ENCODE measurements around the gene HYKK. TPM values are rescaled to one million over a fixed set of nuclear protein-coding genes. Genes with fewer than 3 reads are reported as not detected.
A peak's percentile ranks its signal among the peaks of the same experiment; 100 is the strongest.
"Not testable (repeated sequence)": the region's sequence is repeated elsewhere in the genome, so short reads cannot be mapped to it uniquely, and the experiment has no call there.

Gene HYKK
- total and polyA plus RNA-seq, 3 experiments from 2014 or later = 0.82 to 2.0 (median 0.94) TPM

DNA sequence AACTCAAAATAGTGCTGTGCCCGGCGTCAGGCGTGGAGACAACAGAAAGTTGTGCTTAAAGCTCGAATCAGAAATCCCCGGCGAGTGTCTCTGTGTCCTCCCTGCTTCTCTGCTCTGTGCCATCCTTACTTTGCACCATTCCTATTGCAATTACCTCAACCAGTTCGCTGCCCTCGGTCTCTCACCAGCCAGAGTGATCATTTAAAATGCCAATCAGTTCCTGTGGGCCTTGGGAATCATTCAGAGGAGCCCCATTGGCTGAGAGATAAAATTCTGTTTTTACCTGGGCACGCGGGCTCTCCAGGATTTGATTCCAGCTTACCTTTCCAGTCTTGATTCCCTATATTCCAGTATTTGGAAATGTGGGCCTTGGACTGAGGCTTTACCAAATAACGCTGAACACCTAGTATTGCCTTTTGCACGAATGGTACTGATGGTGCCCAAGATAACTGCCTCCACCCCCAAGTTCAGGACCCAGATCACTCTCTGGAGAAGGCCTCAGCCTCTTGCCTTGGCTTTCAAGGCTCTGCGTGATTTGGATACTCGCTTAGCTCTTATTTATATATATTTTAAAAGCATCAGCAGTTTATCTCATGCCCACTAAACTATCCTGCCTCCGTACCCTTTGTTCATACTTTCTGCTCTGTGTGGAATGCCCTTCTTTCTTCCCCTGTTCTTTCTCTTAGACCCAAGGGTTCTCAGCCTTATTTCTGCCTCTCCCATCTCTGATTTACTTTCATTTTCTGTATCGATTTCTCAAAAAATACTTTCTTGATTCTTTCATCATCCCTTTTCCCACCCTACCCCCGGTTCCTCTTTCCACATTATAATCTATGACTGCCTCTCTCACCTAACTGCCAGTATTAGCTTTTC lies 33.7 kb downstream of the HYKK start:
- Histone ChIP-seq H3K4me3 (ENCODE audit: low read length) (peak overlapping the region; percentile 98), H3K27me3 (ENCODE audit: insufficient read depth, low read length, poor library complexity, severe bottlenecking) (no peaks in the 10 kb centered on the region), H3K27ac (ENCODE audit: low read depth, low read length) (peak overlapping the region; percentile 98), H3K36me3 (ENCODE audit: insufficient read depth, low read length) (peaks cover 18% of the 10 kb centered on the region), H3K4me1 (ENCODE audit: insufficient read depth, low read length) (peaks cover 20% of the 10 kb centered on the region), H3K9me3 (ENCODE audit: low read length) (no peaks in the 10 kb centered on the region)
- H3K27ac Mint-ChIP-seq = peak overlapping the region; percentile 94 to 100 (median 99)
- peaks cover 30 to 48% (median 39%) of the 10 kb centered on the region in 3 donors for H3K4me1 Mint-ChIP-seq
- DNase-seq = peak in 2 of 5 donors; percentile 6 to 15
- ChIA-PET POLR2A (interaction anchor here (0.5 to 2.1 kb wide), 7 partner anchors 11 to 277 kb away, joined by 3 to 17 read pairs (median 7); partner anchors contain the start of genes CHRNA5, DNAJA4, HYKK and IREB2), CTCF (interaction anchor here (0.9 to 1.3 kb wide), 4 partner anchors 8 to 410 kb away, joined by 3 to 5 read pairs (median 4); partner anchors contain the start of gene CIB2)
- H3K36me3 Mint-ChIP-seq = peaks cover 0 to 55% (median 12%) of the 10 kb centered on the region in 3 donors
- H3K9me3 Mint-ChIP-seq = no peaks in the 10 kb centered on the region
- H3K27me3 Mint-ChIP-seq = peaks cover 0 to 6% of the 10 kb centered on the region in 2 donors
- H3K4me3 Mint-ChIP-seq = peak overlapping the region; percentile 89 to 99 (median 93)

DNA sequence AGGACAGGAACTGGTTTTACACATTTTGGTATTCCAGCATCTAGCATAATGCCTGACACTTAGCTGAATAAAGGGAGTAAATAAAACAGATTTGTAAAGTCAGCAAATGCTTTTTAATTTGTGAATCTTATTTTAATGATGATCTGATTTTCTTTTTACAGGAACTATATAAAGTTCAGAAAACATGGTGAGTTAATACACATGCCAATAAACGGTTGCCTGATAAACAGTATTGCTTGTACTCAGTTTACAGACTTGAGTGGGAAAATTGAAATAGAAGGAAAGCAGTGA lies 34.3 kb downstream of the HYKK start:
- ChIA-PET CTCF (interaction anchor here (1.1 to 1.3 kb wide), 2 partner anchors 9 to 74 kb away, joined by 3 to 4 read pairs; no protein-coding TSS in a partner anchor), POLR2A (interaction anchor here (2.1 kb wide), 1 partner anchor 34 kb away, joined by 8 read pairs; the partner anchor contains the start of gene HYKK)
- H3K4me3 ChIP-seq (ENCODE audit: low read length) = peak overlapping the region; percentile 98
- peak overlapping the region; percentile 94 to 100 (median 99) for H3K27ac Mint-ChIP-seq
- H3K4me3 Mint-ChIP-seq = peak overlapping the region; percentile 89 to 99 (median 93)
- no peaks in the 10 kb centered on the region for H3K27me3 ChIP-seq (ENCODE audit: insufficient read depth, low read length, poor library complexity, severe bottlenecking)
- H3K36me3 ChIP-seq (ENCODE audit: insufficient read depth, low read length) = peaks cover 21% of the 10 kb centered on the region
- H3K4me1 ChIP-seq (ENCODE audit: insufficient read depth, low read length) = peaks cover 20% of the 10 kb centered on the region
- no peak for DNase-seq
- no peaks in the 10 kb centered on the region for H3K9me3 ChIP-seq (ENCODE audit: low read length)
- H3K36me3 Mint-ChIP-seq = peaks cover 0 to 60% (median 12%) of the 10 kb centered on the region in 3 donors
- H3K27ac ChIP-seq (ENCODE audit: low read depth, low read length) = peak overlapping the region; percentile 98
- peaks cover 0 to 6% of the 10 kb centered on the region in 2 donors for H3K27me3 Mint-ChIP-seq
- peaks cover 30 to 48% (median 39%) of the 10 kb centered on the region in 3 donors for H3K4me1 Mint-ChIP-seq
- H3K9me3 Mint-ChIP-seq = no peaks in the 10 kb centered on the region

DNA sequence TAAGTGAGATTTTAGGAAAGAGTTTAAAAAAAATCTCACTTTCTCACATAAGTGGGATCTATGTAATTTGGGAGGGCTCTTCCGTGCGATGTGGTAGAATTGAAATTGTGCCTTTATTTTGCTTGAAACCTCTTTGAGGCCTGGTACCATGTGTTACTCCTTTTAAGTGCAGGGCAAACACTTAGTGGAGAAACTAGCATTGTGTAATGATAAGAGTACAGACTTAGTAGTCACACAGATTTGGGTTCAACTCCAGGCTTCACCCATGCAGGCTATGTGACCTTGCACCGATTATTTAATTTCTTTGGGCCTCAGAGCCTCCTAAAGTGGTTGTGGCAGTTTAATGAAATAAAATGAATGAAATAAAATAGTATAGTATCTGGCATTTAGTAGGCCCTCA lies 35.3 kb downstream of the HYKK start:
- Histone ChIP-seq H3K27ac (ENCODE audit: low read depth, low read length) (no peak overlapping the region), H3K27me3 (ENCODE audit: insufficient read depth, low read length, poor library complexity, severe bottlenecking) (no peaks in the 10 kb centered on the region), H3K36me3 (ENCODE audit: insufficient read depth, low read length) (peaks cover 29% of the 10 kb centered on the region), H3K4me1 (ENCODE audit: insufficient read depth, low read length) (peaks cover 20% of the 10 kb centered on the region), H3K4me3 (ENCODE audit: low read length) (no peak overlapping the region), H3K9me3 (ENCODE audit: low read length) (no peaks in the 10 kb centered on the region)
- peak overlapping the region in 6 of 7 donors; percentile 44 to 97 (median 90) for H3K4me3 Mint-ChIP-seq
- peaks cover 30 to 48% (median 39%) of the 10 kb centered on the region in 3 donors for H3K4me1 Mint-ChIP-seq
- no peaks in the 10 kb centered on the region for H3K9me3 Mint-ChIP-seq
- DNase-seq = no peak
- peaks cover 0 to 68% (median 12%) of the 10 kb centered on the region in 3 donors for H3K36me3 Mint-ChIP-seq
- peaks cover 0 to 6% of the 10 kb centered on the region in 2 donors for H3K27me3 Mint-ChIP-seq
- POLR2A ChIA-PET = no interaction called here
- CTCF ChIA-PET = no interaction called here
- peak overlapping the region in 6 of 8 donors; percentile 72 to 100 (median 96) for H3K27ac Mint-ChIP-seq

- Mint-ChIP-seq H3K4me3 (no peak overlapping the region), H3K27me3 (peaks cover 0 to 1% of the 10 kb centered on the region in 2 donors), H3K27ac (peak overlapping the region in 2 of 8 donors; percentile 17 to 23), H3K9me3 (no peaks in the 10 kb centered on the region), H3K4me1 (peaks cover 0 to 6% (median 0%) of the 10 kb centered on the region in 3 donors), H3K36me3 (peaks cover 4 to 61% (median 23%) of the 10 kb centered on the region in 3 donors)
- no peaks in the 10 kb centered on the region for H3K4me1 ChIP-seq (ENCODE audit: insufficient read depth, low read length)
- no peak for DNase-seq
- no peak overlapping the region for H3K4me3 ChIP-seq (ENCODE audit: low read length)
- POLR2A ChIA-PET = no interaction called here
- H3K27me3 ChIP-seq (ENCODE audit: insufficient read depth, low read length, poor library complexity, severe bottlenecking) = no peaks in the 10 kb centered on the region
- CTCF ChIA-PET = no interaction called here
- peaks cover 31% of the 10 kb centered on the region for H3K36me3 ChIP-seq (ENCODE audit: insufficient read depth, low read length)
- H3K9me3 ChIP-seq (ENCODE audit: low read length) = no peaks in the 10 kb centered on the region
- H3K27ac ChIP-seq (ENCODE audit: low read depth, low read length) = no peak overlapping the region
Measured at GRCh38 chr15:78550194-78550593, 42.8 kb downstream of the HYKK start.

DNA sequence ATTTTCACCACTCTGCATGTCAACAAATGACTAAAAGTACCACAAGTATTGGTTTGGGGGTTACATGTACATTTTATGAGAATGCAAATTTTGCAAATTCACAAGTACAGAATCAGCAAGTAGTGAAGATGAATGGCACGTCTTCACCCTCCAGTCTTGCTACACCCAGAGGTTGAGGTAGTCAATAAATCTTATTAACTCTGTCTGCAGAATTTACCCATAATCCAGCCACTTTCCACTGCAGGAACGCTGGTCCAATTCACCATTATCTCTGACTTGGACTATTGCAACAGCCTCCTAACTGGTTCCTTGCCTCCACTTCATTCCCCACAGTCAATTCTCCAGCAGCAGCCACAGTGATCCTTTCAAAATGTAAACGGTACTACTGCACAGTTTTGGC lies 43.4 kb downstream of the HYKK start:
- Histone ChIP-seq H3K36me3 (ENCODE audit: insufficient read depth, low read length) (peaks cover 24% of the 10 kb centered on the region), H3K27ac (ENCODE audit: low read depth, low read length) (no peak overlapping the region), H3K4me3 (ENCODE audit: low read length) (no peak overlapping the region), H3K4me1 (ENCODE audit: insufficient read depth, low read length) (no peaks in the 10 kb centered on the region), H3K9me3 (ENCODE audit: low read length) (no peaks in the 10 kb centered on the region), H3K27me3 (ENCODE audit: insufficient read depth, low read length, poor library complexity, severe bottlenecking) (no peaks in the 10 kb centered on the region)
- Mint-ChIP-seq H3K36me3 (peaks cover 4 to 55% (median 21%) of the 10 kb centered on the region in 3 donors), H3K27ac (no peak overlapping the region), H3K27me3 (peaks cover 0 to 1% of the 10 kb centered on the region in 2 donors), H3K4me3 (no peak overlapping the region), H3K9me3 (no peaks in the 10 kb centered on the region), H3K4me1 (no peaks in the 10 kb centered on the region)
- DNase-seq = no peak
- POLR2A ChIA-PET = no interaction called here
- CTCF ChIA-PET = no interaction called here

DNA sequence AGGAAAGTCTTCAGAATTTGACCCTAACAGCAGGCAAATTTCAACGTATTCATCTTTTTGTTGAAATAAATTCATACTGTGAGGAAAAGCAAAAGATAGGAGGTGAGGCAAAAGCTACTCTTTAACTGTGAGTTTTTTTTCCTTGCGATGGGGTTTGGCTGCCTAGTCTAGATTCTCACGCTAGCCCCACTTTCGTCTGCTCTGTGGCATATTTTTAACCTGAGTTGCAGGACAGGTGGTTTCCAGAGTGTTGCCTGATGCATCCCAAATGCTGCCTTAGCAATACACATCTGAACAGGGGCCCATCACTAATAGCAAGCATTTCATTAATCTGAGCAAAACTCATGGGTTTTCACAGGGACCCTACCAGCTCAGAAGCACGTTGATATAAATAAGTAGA lies 44.5 kb downstream of the HYKK start:
- Histone ChIP-seq H3K4me1 (ENCODE audit: insufficient read depth, low read length) (no peaks in the 10 kb centered on the region), H3K9me3 (ENCODE audit: low read length) (no peaks in the 10 kb centered on the region), H3K27me3 (ENCODE audit: insufficient read depth, low read length, poor library complexity, severe bottlenecking) (no peaks in the 10 kb centered on the region), H3K27ac (ENCODE audit: low read depth, low read length) (no peak overlapping the region), H3K4me3 (ENCODE audit: low read length) (no peak overlapping the region), H3K36me3 (ENCODE audit: insufficient read depth, low read length) (peaks cover 16% of the 10 kb centered on the region)
- H3K27me3 Mint-ChIP-seq = peaks cover 0 to 1% of the 10 kb centered on the region in 2 donors
- peaks cover 4 to 47% (median 21%) of the 10 kb centered on the region in 3 donors for H3K36me3 Mint-ChIP-seq
- DNase-seq = no peak
- H3K4me3 Mint-ChIP-seq = no peak overlapping the region
- ChIA-PET POLR2A (no interaction called here), CTCF (no interaction called here)
- no peaks in the 10 kb centered on the region for H3K4me1 Mint-ChIP-seq
- no peak overlapping the region for H3K27ac Mint-ChIP-seq
- H3K9me3 Mint-ChIP-seq = no peaks in the 10 kb centered on the region

DNA sequence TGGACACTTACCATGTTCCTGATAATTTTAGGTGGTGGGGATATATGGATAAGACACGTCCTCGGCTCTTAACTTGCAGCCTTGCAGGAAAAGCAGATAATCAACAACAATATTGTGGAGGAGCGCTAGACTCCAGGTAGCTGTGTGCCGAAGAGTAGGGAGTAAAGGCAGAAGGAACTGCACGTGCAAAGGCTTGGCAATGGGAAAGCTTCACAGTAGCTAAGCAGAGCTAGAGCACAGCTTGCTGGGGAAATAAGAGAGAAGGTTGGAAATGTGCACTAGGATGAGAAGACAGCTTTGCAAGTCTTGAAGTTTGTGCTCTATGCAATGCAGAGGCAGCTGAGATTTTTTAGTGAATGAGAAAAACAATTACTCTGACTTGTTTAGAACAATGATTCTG lies 45.2 kb downstream of the HYKK start:
- peaks cover 10% of the 10 kb centered on the region for H3K36me3 ChIP-seq (ENCODE audit: insufficient read depth, low read length)
- H3K36me3 Mint-ChIP-seq = peaks cover 4 to 41% (median 21%) of the 10 kb centered on the region in 3 donors
- no peaks in the 10 kb centered on the region for H3K9me3 Mint-ChIP-seq
- no peak overlapping the region for H3K27ac Mint-ChIP-seq
- H3K27me3 ChIP-seq (ENCODE audit: insufficient read depth, low read length, poor library complexity, severe bottlenecking) = no peaks in the 10 kb centered on the region
- H3K27ac ChIP-seq (ENCODE audit: low read depth, low read length) = no peak overlapping the region
- H3K4me1 Mint-ChIP-seq = no peaks in the 10 kb centered on the region
- DNase-seq = no peak
- ChIA-PET POLR2A (no interaction called here), CTCF (no interaction called here)
- H3K4me3 Mint-ChIP-seq = no peak overlapping the region
- H3K9me3 ChIP-seq (ENCODE audit: low read length) = no peaks in the 10 kb centered on the region
- no peaks in the 10 kb centered on the region for H3K4me1 ChIP-seq (ENCODE audit: insufficient read depth, low read length)
- peaks cover 0 to 1% of the 10 kb centered on the region in 2 donors for H3K27me3 Mint-ChIP-seq
- H3K4me3 ChIP-seq (ENCODE audit: low read length) = no peak overlapping the region

DNA sequence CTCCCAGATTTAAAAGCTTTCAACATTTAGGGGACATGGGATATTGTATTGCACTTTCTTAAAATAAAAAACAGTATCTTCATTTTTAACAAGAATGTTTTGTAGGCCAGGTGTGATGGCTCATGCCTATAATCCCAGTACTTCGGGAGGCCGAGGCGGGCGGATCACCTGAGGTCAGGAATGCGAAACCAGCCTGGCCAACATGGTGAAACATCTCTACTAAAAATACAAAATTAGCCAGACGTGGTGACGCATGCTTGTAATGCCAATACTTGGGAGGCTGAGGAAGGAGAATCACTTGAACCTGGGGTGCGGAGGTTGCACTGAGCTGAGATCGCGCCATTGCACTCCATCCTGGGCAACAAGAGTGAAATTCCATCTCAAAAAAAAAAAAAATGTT lies 52.8 kb downstream of the HYKK start:
- H3K36me3 Mint-ChIP-seq; H3K27ac Mint-ChIP-seq; H3K9me3 ChIP-seq (ENCODE audit: low read length); H3K27me3 Mint-ChIP-seq; H3K27me3 ChIP-seq (ENCODE audit: insufficient read depth, low read length, poor library complexity, severe bottlenecking); H3K36me3 ChIP-seq (ENCODE audit: insufficient read depth, low read length); DNase-seq; H3K4me1 ChIP-seq (ENCODE audit: insufficient read depth, low read length); POLR2A ChIA-PET; H3K9me3 Mint-ChIP-seq; H3K4me3 ChIP-seq (ENCODE audit: low read length); CTCF ChIA-PET; H3K27ac ChIP-seq (ENCODE audit: low read depth, low read length); H3K4me3 Mint-ChIP-seq: not testable (repeated sequence)
- peaks cover 6 to 10% (median 7%) of the 10 kb centered on the region in 3 donors for H3K4me1 Mint-ChIP-seq

Measured in CD8-positive, alpha-beta memory T cell (primary cell).